Stomach (tissue), 9 donors: Measurements from ENCODE around the gene MVB12A. TPM values are rescaled to one million over a fixed set of nuclear protein-coding genes. Genes with fewer than 3 reads are reported as not detected.

ENCODE experiments used
- DNase-seq, 2 donors: peaks; one replicate each; pipeline versions ENCODE4 v3.0.0 to v3.0.0-alpha.2; 2013 to 2019
- H3K27ac ChIP-seq, 5 donors: fragments of 200-600 bp in 4 of 5; sonication (generic) in 4 of 5; one replicate each; pipeline ENCODE4 v1.5.1; 2013 to 2019; ENCODE audit warnings: mild to moderate bottlenecking in 1 of 5, moderate library complexity in 1 of 5
- H3K27me3 ChIP-seq, 3 donors: fragments of 200-600 bp; sonication (generic); one replicate each; pipeline ENCODE4 v1.5.1; 2017 to 2019; ENCODE audit warnings: mixed run types in 1 of 3
- H3K36me3 ChIP-seq, 4 donors: fragments of 200-600 bp; sonication (generic); 1 replicate in 3 of 4; 2 replicates in 1 of 4; pipeline ENCODE4 v1.5.1; 2016 to 2019
- H3K4me1 ChIP-seq, 4 donors: fragments of 200-600 bp; sonication (generic); one replicate each; pipeline ENCODE4 v1.5.1; 2016 to 2019
- H3K4me3 ChIP-seq, 4 donors: fragments of 200-600 bp; sonication (generic) in 3 of 4; one replicate each; pipeline ENCODE4 v1.5.1; 2016 to 2019; ENCODE audit warnings: mild to moderate bottlenecking in 1 of 4
- H3K9me3 ChIP-seq, 4 donors: fragments of 200-600 bp; sonication (generic); one replicate each; pipeline ENCODE4 v1.5.1; 2016 to 2019
- CTCF ChIP-seq, 7 experiments: fragments of 450-650 bp in 4 of 7; fragments of 200-600 bp in 3 of 7; sonication (generic) in 3 of 7; IDR thresholded peaks; one replicate each; pipeline ENCODE4 v1.5.1; 2016 to 2019; ENCODE audit warnings: antibody characterized with exemption in 7 of 7, control low read depth in 2 of 7, mild to moderate bottlenecking in 1 of 7
- EP300 ChIP-seq: sonication (generic); formaldehyde crosslinking; IDR thresholded peaks from one replicate; pipeline ENCODE4 v1.6.1; 2017; ENCODE audit warnings: antibody characterized with exemption
- POLR2A ChIP-seq, 4 donors: fragments of 450-650 bp; IDR thresholded peaks; one replicate each; pipeline ENCODE4 v1.6.1; 2016; ENCODE audit warnings: antibody characterized with exemption in 4 of 4, control low read depth in 2 of 4, mild to moderate bottlenecking in 1 of 4, moderate library complexity in 1 of 4
- POLR2AphosphoS5 ChIP-seq, 3 donors: sonication (generic); formaldehyde crosslinking; IDR thresholded peaks; one replicate each; pipeline ENCODE4 v1.6.1; 2016; ENCODE audit warnings: antibody characterized with exemption in 3 of 3
- WGBS, 5 donors: extraction: QIAGEN DNeasy Blood & Tissue Kit in 3 of 5; methylation state at CpG; one replicate each; pipeline versions ENCODE4 v1.1.5 to v1.1.7; 2013 to 2018; 5-methylcytosine and 5-hydroxymethylcytosine counted together
- intact Hi-C: fragments of 100-400 bp; cut with DNase I; formaldehyde crosslinking; loops from one replicate; pipeline ENCODE4 v1.15.1; 2023; ENCODE audit warnings: low total_unique reads
- polyA plus RNA-seq, 3 donors: library from polyadenylated mRNA; stranded (reverse); fragments of 200-250 nt; gene quantifications; one replicate each; pipeline ENCODE4 v1.2.3, GENCODE V29; 2013
- total RNA-seq, 5 donors: library from RNA; depleted of rRNA; stranded (reverse); fragments of >200 nt; gene quantifications; one replicate each; pipeline versions ENCODE4 v1.1.0 to v1.2.3, GENCODE V29; 2014 to 2016
- donor health status: healthy with polysubstance abuse.
- donor health status: Bipolar disorder and iron deficiency.
- donor health status: healthy.

Gene MVB12A
- total and polyA plus RNA-seq, 8 donors = 9.9 to 76.3 (median 55.5) TPM

GRCh38 chr19:17469481-17470067, 49.7 kb downstream of the MVB12A start:
- WGBS, 5 donors = 0 to 1% (median 1%) methylated on average over 28 to 31 of the region's 31 CpGs
- Histone ChIP-seq H3K36me3 (no peaks in the 10 kb centered on the region), H3K27ac (peak overlapping the region; percentile 88 to 92 (median 89)), H3K9me3 (no peaks in the 10 kb centered on the region), H3K4me3 (peak overlapping the region; percentile 70 to 93 (median 82)), H3K4me1 (peaks cover 28 to 66% (median 41%) of the 10 kb centered on the region in 4 donors), H3K27me3 (no peaks in the 10 kb centered on the region)
- no peak for TF ChIP-seq CTCF (IDR thresholded peaks at IDR 0.05)
- TF ChIP-seq POLR2AphosphoS5 (IDR thresholded peaks at IDR 0.05) = peak in 1 of 3 donors; percentile 11
- peak; percentile 97 to 98 for DNase-seq
- intact Hi-C loops = no loop called here

- intact Hi-C loops = no loop called here
- Histone ChIP-seq H3K4me1 (peaks cover 33 to 72% (median 46%) of the 10 kb centered on the region in 4 donors), H3K36me3 (no peaks in the 10 kb centered on the region), H3K27me3 (no peaks in the 10 kb centered on the region), H3K4me3 (peak within 1 kb of the TSS; percentile 70 to 93 (median 82)), H3K9me3 (no peaks in the 10 kb centered on the region), H3K27ac (peak within 1 kb of the TSS; percentile 88 to 92 (median 89))
- TF ChIP-seq POLR2AphosphoS5 (IDR thresholded peaks at IDR 0.05) (peak in 2 of 3 donors; percentile 36 to 72), CTCF (IDR thresholded peaks at IDR 0.05) (no peak)
- WGBS, 5 donors = 0 to 1% (median 1%) methylated on average over 23 to 67 of the region's 67 CpGs
- peak; percentile 98 to 99 for DNase-seq
Observed at GRCh38 chr19:17470068-17470841, 50.4 kb downstream of the MVB12A start, which contains the start of gene SLC27A1. Gene SLC27A1 (plus strand): TSS chr19:17470524. CDS start chr19:17470541, 17 bp downstream.

GRCh38 chr19:17471410-17472125, 51.7 kb downstream of the MVB12A start:
- peak overlapping the region in 3 of 5 donors; percentile 19 to 92 (median 89) for H3K27ac ChIP-seq
- no peaks in the 10 kb centered on the region for H3K36me3 ChIP-seq
- H3K4me1 ChIP-seq = peaks cover 35 to 79% (median 48%) of the 10 kb centered on the region in 4 donors
- TF ChIP-seq EP300 (no peak), POLR2AphosphoS5 (IDR thresholded peaks at IDR 0.05) (no peak), POLR2A (IDR thresholded peaks at IDR 0.05) (no peak), CTCF (IDR thresholded peaks at IDR 0.05) (no peak)
- DNase-seq = peak in 1 of 2 donors; percentile 46
- 41 to 57% (median 52%) methylated on average over 12 of the region's 12 CpGs for WGBS, 5 donors
- H3K27me3 ChIP-seq = no peaks in the 10 kb centered on the region
- no peaks in the 10 kb centered on the region for H3K9me3 ChIP-seq
- intact Hi-C loops = no loop called here
- H3K4me3 ChIP-seq = peak overlapping the region; percentile 70 to 93 (median 82)

- intact Hi-C loops = no loop called here
- peak; percentile 30 to 69 for DNase-seq
- H3K4me1 ChIP-seq = peaks cover 35 to 73% (median 46%) of the 10 kb centered on the region in 4 donors
- no peaks in the 10 kb centered on the region for H3K36me3 ChIP-seq
- no peak overlapping the region for H3K4me3 ChIP-seq
- 58 to 63% (median 59%) methylated on average over 9 of the region's 9 CpGs for WGBS, 5 donors
- H3K27me3 ChIP-seq = no peaks in the 10 kb centered on the region
- TF ChIP-seq POLR2A (IDR thresholded peaks at IDR 0.05) (no peak), POLR2AphosphoS5 (IDR thresholded peaks at IDR 0.05) (peak in 1 of 3 donors; percentile 62), EP300 (no peak)
- no peaks in the 10 kb centered on the region for H3K9me3 ChIP-seq
- H3K27ac ChIP-seq = peak overlapping the region; percentile 21 to 71 (median 66)
Observed at GRCh38 chr19:17473041-17473440, 53.2 kb downstream of the MVB12A start.

Other genes with a start within 250 kb of the MVB12A start
- 100 to 1,000 TPM in 1 of 5 donors, 10 to 100 TPM in 3, not detected in 1; 16.2 to 113 (median 22.1) TPM for gene USE1, start 204.7 kb upstream of the MVB12A start, total RNA-seq
- 10 to 100 TPM; 55.3 to 68.6 (median 64.9) TPM for gene USE1, start 204.7 kb upstream of the MVB12A start, polyA plus RNA-seq
- 10 to 100 TPM in 1 of 5 donors, 1 to 10 TPM in 4; 4.7 to 13.0 (median 8.3) TPM for gene OCEL1, start 193.8 kb upstream of the MVB12A start, total RNA-seq
- 10 to 100 TPM; 25.9 to 43.2 (median 39.7) TPM for gene OCEL1, start 193.8 kb upstream of the MVB12A start, polyA plus RNA-seq
- gene NR2F6, start 174.1 kb upstream of the MVB12A start, total RNA-seq = 100 to 1,000 TPM in 1 of 5 donors, 10 to 100 TPM in 4; 35.3 to 641 (median 47.3) TPM
- gene NR2F6, start 174.1 kb upstream of the MVB12A start, polyA plus RNA-seq = 10 to 100 TPM; 34.4 to 57.9 (median 45.0) TPM
- 1 to 10 TPM in 3 of 5 donors, not detected in 2; 3.3 to 7.7 (median 4.5) TPM for gene USHBP1, start 155.3 kb upstream of the MVB12A start, total RNA-seq
- gene USHBP1, start 155.3 kb upstream of the MVB12A start, polyA plus RNA-seq = 1 to 10 TPM; 2.1 to 4.1 (median 3.5) TPM
- 100 to 1,000 TPM in 2 of 5 donors, 10 to 100 TPM in 3; 26.2 to 146 (median 59.7) TPM for gene BABAM1, start 152.6 kb upstream of the MVB12A start, total RNA-seq
- gene BABAM1, start 152.6 kb upstream of the MVB12A start, polyA plus RNA-seq = 10 to 100 TPM; 66.3 to 87.1 (median 79.9) TPM
- under 1 TPM in 1 of 5 donors, not detected in 4; 0.18 TPM for gene ANKLE1, start 138.1 kb upstream of the MVB12A start, total RNA-seq
- gene ANKLE1, start 138.1 kb upstream of the MVB12A start, polyA plus RNA-seq = under 1 TPM in 1 of 3 donors, not detected in 2; 0.63 TPM
- 10 to 100 TPM in 3 of 5 donors, 1 to 10 TPM in 2; 4.9 to 28.1 (median 15.2) TPM for gene ABHD8, start 116.6 kb upstream of the MVB12A start, total RNA-seq
- gene ABHD8, start 116.6 kb upstream of the MVB12A start, polyA plus RNA-seq = 10 to 100 TPM in 1 of 3 donors, 1 to 10 TPM in 2; 8.0 to 12.0 (median 9.8) TPM
- gene MRPL34, start 114.2 kb upstream of the MVB12A start, total RNA-seq = 100 to 1,000 TPM in 3 of 5 donors, 10 to 100 TPM in 1, 1 to 10 TPM in 1; 6.6 to 167 (median 142) TPM
- 100 to 1,000 TPM; 161 to 200 (median 192) TPM for gene MRPL34, start 114.2 kb upstream of the MVB12A start, polyA plus RNA-seq
- 10 to 100 TPM in 4 of 5 donors, 1 to 10 TPM in 1; 2.2 to 56.0 (median 21.4) TPM for gene DDA1, start 110.5 kb upstream of the MVB12A start, total RNA-seq
- gene DDA1, start 110.5 kb upstream of the MVB12A start, polyA plus RNA-seq = 10 to 100 TPM; 30.8 to 63.7 (median 48.1) TPM
- 10 to 100 TPM in 4 of 5 donors, 1 to 10 TPM in 1; 2.9 to 37.9 (median 23.0) TPM for gene ANO8, start 85.2 kb upstream of the MVB12A start, total RNA-seq
- gene ANO8, start 85.2 kb upstream of the MVB12A start, polyA plus RNA-seq = 1 to 10 TPM; 1.1 to 5.1 (median 3.6) TPM
- gene GTPBP3, start 82.5 kb upstream of the MVB12A start, total RNA-seq = 10 to 100 TPM; 17.1 to 93.9 (median 68.7) TPM
- gene GTPBP3, start 82.5 kb upstream of the MVB12A start, polyA plus RNA-seq = 10 to 100 TPM; 11.2 to 11.8 (median 11.4) TPM
- gene PLVAP, start 42.7 kb upstream of the MVB12A start, total RNA-seq = 10 to 100 TPM in 4 of 5 donors, 1 to 10 TPM in 1; 5.8 to 62.2 (median 25.0) TPM
- gene PLVAP, start 42.7 kb upstream of the MVB12A start, polyA plus RNA-seq = 10 to 100 TPM; 34.5 to 95.1 (median 48.6) TPM
- not detected for gene CCDC194, start 25.9 kb upstream of the MVB12A start, total RNA-seq
- not detected for gene CCDC194, start 25.9 kb upstream of the MVB12A start, polyA plus RNA-seq
- gene BST2, start 14.4 kb upstream of the MVB12A start, total RNA-seq = 100 to 1,000 TPM in 2 of 5 donors, 10 to 100 TPM in 2, 1 to 10 TPM in 1; 6.4 to 182 (median 38.4) TPM
- gene BST2, start 14.4 kb upstream of the MVB12A start, polyA plus RNA-seq = 10 to 100 TPM; 34.4 to 68.0 (median 59.1) TPM
- gene TMEM221, start 28.6 kb downstream of the MVB12A start, total RNA-seq = not detected
- gene TMEM221, start 28.6 kb downstream of the MVB12A start, polyA plus RNA-seq = under 1 TPM in 1 of 3 donors, not detected in 2; 0.20 TPM
- under 1 TPM in 1 of 5 donors, not detected in 4; 0.92 TPM for gene NXNL1, start 40.9 kb downstream of the MVB12A start, total RNA-seq
- gene NXNL1, start 40.9 kb downstream of the MVB12A start, polyA plus RNA-seq = not detected
- gene SLC27A1, start 50.5 kb downstream of the MVB12A start, total RNA-seq = 100 to 1,000 TPM in 1 of 5 donors, 10 to 100 TPM in 3, 1 to 10 TPM in 1; 5.5 to 116 (median 43.8) TPM
- 10 to 100 TPM in 1 of 3 donors, 1 to 10 TPM in 2; 4.0 to 12.7 (median 9.0) TPM for gene SLC27A1, start 50.5 kb downstream of the MVB12A start, polyA plus RNA-seq
- gene PGLS, start 91.6 kb downstream of the MVB12A start, total RNA-seq = 100 to 1,000 TPM in 1 of 5 donors, 10 to 100 TPM in 3, 1 to 10 TPM in 1; 2.9 to 258 (median 32.9) TPM
- 100 to 1,000 TPM in 2 of 3 donors, 10 to 100 TPM in 1; 85.0 to 120 (median 114) TPM for gene PGLS, start 91.6 kb downstream of the MVB12A start, polyA plus RNA-seq
- gene COLGALT1, start 135.6 kb downstream of the MVB12A start, total RNA-seq = 100 to 1,000 TPM in 1 of 5 donors, 10 to 100 TPM in 4; 29.6 to 273 (median 43.6) TPM
- gene COLGALT1, start 135.6 kb downstream of the MVB12A start, polyA plus RNA-seq = 10 to 100 TPM; 15.1 to 36.3 (median 18.0) TPM